ENCODE measurements around the gene MEG3.
"Not testable (repeated sequence)": the region's sequence is repeated elsewhere in the genome, so short reads cannot be mapped to it uniquely, and the experiment has no call there.

The MEG3 gene

GRCh38 chr14:100788942-100789341, 37.0 kb upstream of the MEG3 start:
- DNase-seq (ENCODE audit: low read depth in 2 of 2): no peak

DNA sequence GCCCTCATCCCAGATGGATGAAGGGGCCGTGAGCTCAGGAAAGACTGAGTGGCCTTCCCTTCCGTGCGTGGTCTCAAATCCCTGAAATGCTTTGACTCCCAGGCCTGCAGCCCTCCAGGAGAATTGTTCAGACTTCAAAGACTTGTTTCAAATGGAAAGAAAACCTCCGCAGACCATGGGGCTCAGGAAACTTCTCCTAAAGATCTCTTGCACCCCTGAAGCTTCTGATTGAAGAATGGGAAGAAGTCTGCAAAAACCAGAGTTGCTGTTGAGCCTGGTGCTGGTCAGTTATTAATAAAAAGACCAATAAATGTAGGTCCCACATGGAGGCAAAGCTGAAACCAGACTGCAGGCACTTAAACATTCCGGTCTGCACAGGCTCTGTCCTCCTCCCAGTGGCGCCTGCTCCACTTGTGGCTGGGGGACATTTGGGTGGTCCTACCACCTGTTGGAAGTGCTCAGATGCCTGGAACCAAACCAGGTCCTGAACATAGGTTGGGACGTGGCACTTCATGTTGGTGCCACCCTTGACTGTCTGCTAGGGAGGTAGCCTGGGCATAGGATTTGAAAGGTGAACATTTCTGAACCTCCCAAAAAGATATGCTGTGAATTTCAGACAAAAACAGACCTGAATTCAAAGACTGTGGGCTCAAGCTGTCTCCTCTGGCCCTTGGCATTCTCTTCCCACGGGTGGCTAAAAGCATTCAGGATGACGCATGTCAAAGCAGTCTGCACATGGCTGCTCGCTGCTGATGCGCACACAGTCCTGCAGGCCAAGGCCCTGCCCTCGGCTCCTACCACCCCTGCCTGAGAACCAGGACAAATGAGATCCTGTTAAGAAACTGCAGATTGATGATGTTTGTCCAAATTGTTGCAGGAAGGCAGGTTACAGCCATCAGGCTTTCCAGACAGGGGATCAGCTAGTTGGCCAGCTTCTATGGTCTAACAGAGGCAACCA, 36.2 kb upstream of the MEG3 start:
- no peak for DNase-seq (ENCODE audit: low read depth in 2 of 2)

DNA sequence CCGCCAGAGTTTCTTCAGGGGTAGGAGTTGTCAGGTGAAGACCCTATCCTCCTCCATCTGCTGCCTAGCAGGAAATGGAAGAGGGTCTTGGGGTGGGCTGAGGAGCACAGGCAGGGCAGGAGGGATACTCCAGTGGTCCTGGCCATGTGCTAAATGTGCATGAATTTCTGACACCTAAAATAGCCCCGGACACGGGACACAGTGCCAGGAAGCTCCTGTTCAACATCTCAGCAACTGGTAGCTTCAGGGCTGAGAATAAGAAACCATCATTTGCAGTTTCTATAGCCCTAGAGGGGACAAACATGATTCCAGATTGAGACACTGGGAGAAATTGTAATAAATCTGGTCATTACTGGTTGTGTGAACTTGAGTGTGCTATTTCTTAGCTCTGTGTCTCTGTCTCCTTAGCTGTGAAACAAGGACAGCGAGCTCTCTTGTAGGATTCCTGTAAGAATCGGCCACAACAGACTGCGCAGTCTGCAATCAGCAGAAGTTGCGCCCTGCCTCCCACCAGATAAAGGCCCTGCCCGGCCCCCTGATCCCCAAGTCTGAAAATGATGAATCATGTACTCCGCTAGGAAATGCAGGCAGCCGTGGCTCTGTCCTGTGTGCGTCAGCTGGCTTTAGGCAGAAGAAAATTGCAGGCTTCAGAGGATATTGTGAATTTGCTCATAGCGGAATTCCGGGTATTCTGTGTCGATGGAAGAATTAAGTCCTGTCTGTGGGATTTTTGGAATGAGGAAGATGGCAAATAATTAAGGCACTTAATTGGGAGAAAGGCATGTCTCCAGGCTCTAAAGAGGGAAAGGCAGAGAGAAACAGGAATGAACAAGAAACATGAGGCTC, 35.2 kb upstream of the MEG3 start:
- no peak for DNase-seq (ENCODE audit: low read depth in 2 of 2)

GRCh38 chr14:100791348-100791735, 34.6 kb upstream of the MEG3 start:
- DNase-seq (ENCODE audit: low read depth in 2 of 2): no peak

DNA sequence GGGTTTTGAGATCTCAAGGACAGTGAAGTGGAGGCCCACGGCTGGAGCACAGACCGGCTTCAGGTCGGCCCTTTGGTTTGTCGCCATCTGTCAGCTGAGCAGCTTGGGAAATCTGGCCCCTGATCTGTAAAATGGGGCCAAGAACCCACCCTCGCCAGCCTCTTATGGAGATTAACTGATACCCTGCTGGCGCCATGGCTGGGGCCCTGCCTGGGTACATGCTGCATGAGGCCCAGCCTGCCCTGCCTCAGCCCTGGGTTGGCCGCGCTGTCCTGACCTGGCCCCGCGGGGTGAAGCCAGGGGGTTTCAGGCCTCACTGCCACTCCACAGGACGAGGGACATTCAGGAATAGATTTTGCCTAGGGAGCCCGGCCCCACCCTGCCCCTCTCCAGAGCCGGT, 33.9 kb upstream of the MEG3 start:
- no peak for DNase-seq (ENCODE audit: low read depth in 2 of 2)

DNA sequence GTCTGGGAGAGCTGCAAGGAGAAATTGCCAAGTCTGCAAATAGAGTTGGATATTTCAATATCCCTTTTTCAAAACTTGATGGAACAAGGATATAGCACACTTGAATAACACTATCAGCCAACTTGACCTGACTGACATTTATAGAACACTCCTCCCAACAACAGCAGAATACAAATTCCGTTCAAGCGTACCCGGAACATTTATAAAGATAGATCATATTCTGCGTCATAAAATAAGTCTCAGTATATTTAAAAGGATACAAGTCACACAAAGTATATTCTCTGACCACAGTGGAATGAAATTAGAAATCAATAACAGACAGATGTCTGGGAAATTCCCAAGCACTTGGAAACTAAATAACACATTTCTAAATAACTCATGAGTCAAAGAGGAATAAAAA, 29.0 kb upstream of the MEG3 start:
- DNase-seq (ENCODE audit: low read depth in 2 of 2): no peak

GRCh38 chr14:100800041-100800440, 25.9 kb upstream of the MEG3 start:
- DNase-seq (ENCODE audit: low read depth in 2 of 2): no peak

DNA sequence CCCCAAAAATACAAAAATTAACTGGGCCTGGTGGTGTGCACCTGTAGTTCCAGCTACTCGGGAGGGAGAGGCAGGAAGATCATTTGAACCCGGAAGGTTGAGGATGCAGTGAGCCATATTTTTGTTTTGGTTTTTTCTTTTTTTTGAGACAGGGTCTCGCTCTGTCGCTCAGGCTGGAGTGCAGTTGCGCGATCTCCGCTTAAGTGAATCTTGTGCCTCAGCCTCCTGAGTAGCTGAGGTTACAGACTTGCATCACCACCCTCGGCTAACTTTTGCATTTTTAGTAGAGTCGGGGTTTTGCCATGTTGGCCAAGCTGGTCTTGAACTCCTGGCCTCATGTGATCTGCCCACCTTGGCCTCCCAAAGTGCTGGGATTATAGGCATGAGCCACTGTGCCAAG, 24.5 kb upstream of the MEG3 start:
- DNase-seq (ENCODE audit: low read depth in 2 of 2): not testable (repeated sequence)

DNA sequence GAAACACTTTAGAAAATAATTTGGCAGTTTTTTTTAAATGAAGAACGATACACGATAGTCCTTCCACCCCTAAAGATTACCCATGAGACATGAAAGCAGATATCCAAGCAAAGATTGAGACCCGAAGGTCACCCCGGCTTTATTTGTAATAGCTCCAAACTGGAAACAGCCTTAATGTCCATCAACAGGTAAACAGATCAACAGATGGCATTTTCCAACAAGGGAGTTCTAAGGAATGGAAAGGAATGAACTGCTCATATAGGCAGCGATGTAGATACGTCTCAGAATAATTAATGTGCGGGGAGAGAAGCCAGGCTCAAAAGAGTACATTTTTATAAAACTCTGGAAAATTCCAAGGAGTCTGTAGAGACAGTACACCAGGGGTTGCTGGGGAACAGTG, 23.7 kb upstream of the MEG3 start:
- DNase-seq (ENCODE audit: low read depth in 2 of 2): no peak

DNA sequence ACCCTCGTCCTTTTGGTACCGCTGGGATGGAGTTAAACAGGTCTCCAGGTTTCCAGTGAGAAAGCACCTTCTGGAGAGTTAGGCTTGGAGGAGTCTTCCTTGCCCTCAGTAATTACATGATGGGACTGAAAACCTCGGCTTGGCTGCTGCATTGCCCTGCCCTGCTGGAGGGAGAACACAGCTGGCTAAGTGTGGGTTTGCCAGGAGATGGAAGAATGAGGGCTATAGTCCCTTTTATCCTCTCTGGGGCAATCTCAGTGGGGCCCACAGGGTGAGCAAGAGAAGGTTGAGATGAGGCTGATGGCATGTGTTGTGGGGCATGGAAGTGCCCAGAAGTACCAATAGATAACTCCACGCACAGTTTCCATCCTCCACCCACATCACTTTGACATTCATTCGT, 23.2 kb upstream of the MEG3 start:
- DNase-seq (ENCODE audit: low read depth in 2 of 2): no peak

DNA sequence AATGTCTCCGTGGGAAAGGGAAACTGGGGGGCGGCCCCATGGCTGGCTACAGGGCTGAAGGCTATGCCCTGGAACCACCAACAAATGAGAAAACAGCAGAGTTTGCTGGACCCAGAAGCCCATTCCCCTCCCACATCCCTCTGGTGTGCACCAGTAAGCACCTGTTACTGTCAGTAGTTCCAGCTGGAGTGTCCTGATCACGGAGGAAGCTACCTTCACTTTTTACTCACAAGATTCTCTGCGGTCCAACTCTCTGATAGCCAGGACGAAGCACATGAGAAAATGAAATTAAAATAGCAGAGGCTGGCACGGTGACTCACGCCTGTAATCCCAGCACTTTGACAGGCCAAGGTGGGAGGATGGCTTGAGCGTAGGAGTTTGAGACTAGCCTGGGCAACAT, 22.7 kb upstream of the MEG3 start:
- DNase-seq (ENCODE audit: low read depth in 2 of 2): no peak

- no peak for DNase-seq (ENCODE audit: low read depth in 2 of 2)
Measured at GRCh38 chr14:100803676-100804075, 22.2 kb upstream of the MEG3 start.

GRCh38 chr14:100804138-100804537, 21.8 kb upstream of the MEG3 start:
- DNase-seq (ENCODE audit: low read depth in 2 of 2): no peak

DNA sequence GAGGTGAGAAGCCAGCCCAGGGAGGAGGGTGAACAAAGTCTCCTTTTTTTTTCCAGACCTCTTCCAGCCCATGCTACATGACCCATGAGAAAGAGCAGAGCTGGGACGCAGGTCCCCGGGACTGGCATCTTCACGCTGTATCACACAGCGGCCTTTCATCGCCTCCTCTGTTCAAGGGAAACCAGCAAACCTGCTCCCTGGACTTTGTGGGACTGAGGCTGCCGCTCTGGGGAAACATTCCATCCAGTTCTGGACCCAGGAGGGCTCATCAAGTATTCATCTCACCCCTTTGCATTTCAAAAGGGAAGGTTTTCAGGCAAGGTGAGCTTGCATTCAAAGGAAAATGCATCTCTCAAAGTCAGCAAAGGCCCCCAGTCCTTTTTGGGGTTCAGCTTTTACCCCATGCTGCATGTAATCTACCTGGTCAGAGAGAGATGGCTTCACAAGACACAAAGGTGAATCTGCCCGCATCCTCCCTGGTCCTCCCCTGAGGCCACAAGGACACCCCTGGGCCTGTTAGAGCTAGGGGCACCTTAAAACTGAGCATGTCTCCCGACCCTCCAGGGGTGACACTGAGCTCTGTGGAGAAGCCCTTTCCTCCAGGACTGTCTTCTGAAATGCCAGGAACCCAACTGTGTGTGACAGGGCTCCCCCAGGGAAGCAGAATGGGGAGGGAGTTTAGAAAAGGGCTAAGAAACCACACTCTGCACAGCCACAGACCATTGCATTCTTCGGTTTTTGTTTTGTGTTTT, 21.2 kb upstream of the MEG3 start:
- no peak for DNase-seq (ENCODE audit: low read depth in 2 of 2)

GRCh38 chr14:100806386-100806785, 19.5 kb upstream of the MEG3 start:
- DNase-seq (ENCODE audit: low read depth in 2 of 2): no peak

GRCh38 chr14:100807496-100807895, 18.4 kb upstream of the MEG3 start:
- DNase-seq (ENCODE audit: low read depth in 2 of 2): no peak

- no peak for DNase-seq (ENCODE audit: low read depth in 2 of 2)
Measured at GRCh38 chr14:100807979-100808734, 17.8 kb upstream of the MEG3 start.

DNA sequence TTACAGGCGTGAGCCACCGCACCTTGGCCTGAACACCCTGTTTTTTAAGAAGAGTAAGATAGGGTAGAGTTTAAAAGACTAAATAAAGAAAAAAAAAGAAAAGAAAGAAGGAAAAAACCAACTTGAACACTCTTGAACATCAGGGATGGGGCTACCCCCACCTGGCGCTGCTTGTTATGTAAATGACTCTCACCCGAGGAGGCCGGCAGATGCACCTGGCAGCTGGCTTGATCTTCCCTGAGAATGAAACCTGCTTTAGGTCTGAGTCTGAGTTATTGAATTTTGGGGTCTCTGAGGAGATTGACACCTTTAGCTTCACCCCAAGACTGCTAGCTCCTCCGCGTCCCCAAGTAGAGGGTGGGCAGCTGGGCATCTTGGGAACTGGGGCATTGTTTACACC, 15.5 kb upstream of the MEG3 start:
- no peak for DNase-seq (ENCODE audit: low read depth in 2 of 2)

DNA sequence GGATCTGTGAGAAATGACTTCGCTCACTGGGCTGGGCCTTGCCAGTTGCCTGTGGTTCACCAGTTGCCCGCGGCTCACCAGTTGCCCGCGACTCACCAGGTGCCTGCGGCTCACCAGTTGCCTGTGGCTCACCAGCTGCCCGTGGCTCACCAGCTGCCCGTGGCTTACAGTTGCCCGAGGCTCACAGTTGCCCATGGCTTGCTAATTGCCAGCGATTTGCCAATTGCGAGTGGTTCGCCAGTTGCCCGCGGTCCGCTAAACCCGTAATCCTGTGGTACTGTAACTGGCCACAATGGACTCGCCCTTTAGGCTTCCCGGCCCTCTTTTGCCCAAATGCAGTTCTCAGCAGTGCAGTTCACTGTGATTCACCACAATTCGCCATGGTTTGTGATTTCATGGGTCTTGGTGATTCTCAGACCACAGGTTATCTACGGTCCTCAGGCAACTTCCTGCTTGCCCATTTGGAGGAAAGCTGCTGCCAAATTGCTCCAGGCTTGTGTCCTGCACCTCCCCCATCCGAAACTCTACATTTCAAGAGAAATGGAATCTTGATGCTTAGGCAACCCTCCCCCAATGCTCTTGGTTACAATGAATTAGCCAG, 15.0 kb upstream of the MEG3 start:
- no peak for DNase-seq (ENCODE audit: low read depth in 2 of 2)

DNA sequence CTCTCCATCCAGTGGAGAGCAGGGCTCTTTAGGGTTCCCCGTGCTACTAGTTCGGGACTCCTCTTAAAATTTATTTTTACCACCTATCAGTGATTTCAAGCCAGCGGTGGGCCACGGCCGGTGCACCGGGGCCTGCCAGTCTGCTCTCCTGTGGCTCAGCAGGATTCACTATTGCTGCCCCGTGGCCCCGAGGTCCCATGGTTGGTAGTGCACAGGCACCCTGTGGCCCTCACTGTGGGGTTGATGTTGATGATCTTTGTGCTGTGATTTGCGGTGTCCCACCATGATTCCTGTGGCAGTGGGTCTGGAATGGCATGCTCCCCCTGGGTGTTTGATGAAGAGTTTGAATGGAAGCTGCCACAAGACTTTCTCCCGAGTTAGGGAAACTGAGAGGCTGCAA, 12.6 kb upstream of the MEG3 start:
- DNase-seq (ENCODE audit: low read depth in 2 of 2): no peak

Measured in activated CD8-positive, alpha-beta memory T cell treated with anti-CD3 and anti-CD28 coated beads for 4 hours (primary cell).